AG09319 (cell line): ENCODE results near the gene ABCC1.
"Not testable (repeated sequence)": the region's sequence is repeated elsewhere in the genome, so short reads cannot be mapped to it uniquely, and the experiment has no call there.

Experiments
- DNase-seq: peaks from one replicate; pipeline ENCODE4 v3.0.0-alpha.2; 2010; ENCODE audit warnings: low read depth; ENCODE audit errors: extremely low read depth
- TF ChIP-seq, protein P1 (sequence below): IDR thresholded peaks from 2 replicates; pipeline ENCODE4 v1.5.1; 2011; ENCODE audit warnings: low read depth, mild to moderate bottlenecking, inconsistent platforms, low read length, moderate library complexity

ABCC1 gene

DNA sequence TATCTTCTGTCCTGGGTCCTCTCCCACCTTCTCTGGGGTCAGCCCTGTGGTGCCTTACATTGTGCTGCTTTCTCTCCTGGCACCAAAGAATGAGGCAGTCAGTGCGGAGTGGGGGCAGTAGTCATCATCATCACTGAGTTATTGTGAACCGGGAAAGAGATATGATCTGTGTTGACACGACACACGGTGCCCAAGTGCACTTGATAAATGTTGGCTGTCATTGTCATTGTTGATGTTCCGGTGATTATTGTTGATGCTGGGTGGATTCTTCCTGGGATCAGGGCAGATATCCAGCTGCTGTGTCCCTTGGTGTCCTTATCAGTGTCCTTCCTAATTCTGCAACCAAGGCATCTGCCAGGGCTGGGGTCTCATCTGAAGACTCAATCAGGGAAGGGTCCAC is 152.2 kb downstream of the ABCC1 start:
- DNase-seq = no peak
- TF ChIP-seq, protein P1, sequence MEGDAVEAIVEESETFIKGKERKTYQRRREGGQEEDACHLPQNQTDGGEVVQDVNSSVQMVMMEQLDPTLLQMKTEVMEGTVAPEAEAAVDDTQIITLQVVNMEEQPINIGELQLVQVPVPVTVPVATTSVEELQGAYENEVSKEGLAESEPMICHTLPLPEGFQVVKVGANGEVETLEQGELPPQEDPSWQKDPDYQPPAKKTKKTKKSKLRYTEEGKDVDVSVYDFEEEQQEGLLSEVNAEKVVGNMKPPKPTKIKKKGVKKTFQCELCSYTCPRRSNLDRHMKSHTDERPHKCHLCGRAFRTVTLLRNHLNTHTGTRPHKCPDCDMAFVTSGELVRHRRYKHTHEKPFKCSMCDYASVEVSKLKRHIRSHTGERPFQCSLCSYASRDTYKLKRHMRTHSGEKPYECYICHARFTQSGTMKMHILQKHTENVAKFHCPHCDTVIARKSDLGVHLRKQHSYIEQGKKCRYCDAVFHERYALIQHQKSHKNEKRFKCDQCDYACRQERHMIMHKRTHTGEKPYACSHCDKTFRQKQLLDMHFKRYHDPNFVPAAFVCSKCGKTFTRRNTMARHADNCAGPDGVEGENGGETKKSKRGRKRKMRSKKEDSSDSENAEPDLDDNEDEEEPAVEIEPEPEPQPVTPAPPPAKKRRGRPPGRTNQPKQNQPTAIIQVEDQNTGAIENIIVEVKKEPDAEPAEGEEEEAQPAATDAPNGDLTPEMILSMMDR = no peak

DNA sequence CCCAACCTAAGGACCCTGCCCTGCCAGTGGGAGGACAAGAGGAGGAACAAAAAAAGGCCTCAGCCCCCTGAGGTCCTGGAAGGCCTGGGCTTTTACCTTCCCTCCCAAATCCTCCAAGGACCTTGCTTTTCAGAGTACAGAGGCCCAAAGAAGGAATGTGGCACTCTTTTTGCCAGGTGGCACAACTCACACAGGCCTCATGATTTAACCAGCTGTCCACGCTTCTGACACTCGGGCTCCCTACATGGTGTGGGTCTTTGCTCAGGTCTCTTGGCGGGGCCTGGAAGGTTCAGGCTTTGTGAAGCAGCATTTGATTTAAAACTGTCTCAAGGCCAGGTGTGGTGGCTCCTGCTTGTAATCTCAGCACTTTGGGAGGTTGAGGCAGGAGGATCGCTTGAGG is 153.3 kb downstream of the ABCC1 start:
- TF ChIP-seq, protein P1 = no peak
- DNase-seq = no peak

DNA sequence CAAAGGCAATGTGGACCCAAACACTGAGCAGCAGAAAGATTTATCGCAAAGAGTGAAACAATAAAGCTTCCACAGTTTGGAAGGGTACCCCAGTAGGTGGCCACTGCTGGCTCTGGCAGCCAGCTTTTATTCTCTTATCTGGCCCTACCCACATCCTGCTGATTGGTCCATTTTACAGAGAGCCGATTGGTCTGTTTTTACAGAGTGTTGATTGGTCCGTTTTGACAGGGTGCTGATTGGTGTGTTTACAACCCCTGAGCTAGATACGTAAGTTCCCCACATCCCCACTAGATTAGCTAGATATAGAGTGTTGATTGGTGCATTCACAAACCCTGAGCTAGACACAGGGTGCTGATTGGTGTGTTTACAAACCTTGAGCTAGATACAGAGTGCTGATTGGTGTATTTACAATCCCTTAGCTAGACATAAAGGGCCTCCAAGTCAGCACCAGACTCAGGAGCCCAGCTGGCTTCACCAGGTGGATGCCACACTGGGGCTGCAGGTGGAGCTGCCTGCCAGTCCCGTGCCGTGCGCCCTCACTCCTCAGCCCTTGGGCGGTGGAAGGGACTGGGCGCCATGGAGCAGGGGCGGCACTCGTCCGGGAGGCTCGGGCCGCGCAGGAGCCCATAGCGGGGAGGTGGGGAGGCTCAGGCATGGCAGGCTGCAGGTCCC is 154.9 kb downstream of the ABCC1 start:
- not testable (repeated sequence) for DNase-seq

DNA sequence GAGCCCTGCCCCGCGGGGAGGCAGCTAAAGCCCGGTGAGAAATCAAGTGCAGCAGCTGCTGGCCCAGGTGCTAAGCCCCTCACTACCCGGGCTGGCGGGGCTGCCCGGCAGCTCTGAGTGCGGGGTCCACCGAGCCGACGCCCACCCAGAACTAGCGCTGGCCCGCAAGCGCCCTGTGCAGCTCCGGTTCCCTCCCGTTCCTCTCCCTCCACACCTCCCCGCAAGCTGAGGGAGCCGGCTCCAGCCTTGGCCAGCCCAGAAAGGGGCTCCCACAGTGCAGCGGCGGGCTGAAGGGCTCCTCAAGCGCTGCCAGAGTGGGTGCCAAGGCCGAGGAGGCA is 155.4 kb downstream of the ABCC1 start:
- DNase-seq = not testable (repeated sequence)

DNA sequence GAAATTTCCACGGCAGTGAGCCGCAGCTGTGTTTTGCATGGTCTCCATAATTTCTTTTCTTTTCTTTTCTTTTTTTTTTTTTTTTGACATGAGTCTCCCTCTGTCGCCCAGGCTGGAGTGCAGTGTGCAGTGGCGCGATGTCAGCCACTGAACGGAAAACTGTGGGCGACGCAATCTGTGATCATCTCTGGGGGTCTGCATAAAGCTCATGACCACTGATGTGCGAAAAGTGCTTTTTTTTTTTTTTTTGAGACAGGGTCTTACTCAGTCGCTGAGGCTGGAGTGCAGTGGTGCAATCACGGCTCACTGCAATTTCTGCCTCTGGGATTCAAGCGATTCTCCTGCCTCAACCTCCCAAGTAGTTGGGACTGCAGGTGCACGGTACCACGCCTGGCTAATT is 156.2 kb downstream of the ABCC1 start:
- TF ChIP-seq, protein P1 = no peak

DNA sequence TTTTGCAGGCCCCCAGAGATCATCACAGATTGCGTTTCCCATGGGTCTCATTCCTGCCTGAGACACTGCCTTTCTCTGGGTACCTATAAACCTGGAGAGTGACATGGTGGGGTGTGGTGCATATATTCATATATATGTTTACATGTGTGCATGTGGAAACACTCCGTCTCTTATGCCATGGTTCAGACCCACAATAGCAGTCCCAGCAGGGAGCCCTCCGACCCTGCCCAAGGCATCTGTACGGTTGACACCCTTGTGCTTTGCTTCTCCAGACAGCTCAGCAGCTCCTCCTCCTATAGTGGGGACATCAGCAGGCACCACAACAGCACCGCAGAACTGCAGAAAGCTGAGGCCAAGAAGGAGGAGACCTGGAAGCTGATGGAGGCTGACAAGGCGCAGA is 157.1 kb downstream of the ABCC1 start:
- TF ChIP-seq, protein P1 = no peak
- DNase-seq = no peak

More for the DNA sequence above, 156.2 kb downstream of the ABCC1 start:
- DNase-seq = no peak

DNA sequence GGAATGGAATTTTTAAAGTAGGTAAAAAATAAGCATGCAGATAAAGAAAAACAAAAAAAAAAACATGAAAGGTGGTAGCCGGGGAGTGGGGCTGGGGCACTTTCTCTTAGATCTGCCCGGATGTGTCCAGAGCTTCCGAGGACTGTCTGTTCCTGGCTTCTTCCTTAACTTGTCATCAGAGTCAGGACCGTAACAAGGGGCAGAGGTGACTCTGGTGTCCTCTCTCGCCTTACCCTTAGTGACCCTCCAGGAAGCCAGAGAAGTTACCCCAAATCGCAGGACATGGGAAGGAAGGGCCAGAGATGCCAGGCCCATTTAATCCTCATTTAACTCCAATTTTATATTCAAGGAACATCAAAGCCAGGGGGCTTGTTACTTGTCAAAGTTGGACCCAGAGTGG is 158.4 kb downstream of the ABCC1 start:
- DNase-seq = no peak
- TF ChIP-seq, protein P1 = no peak

DNA sequence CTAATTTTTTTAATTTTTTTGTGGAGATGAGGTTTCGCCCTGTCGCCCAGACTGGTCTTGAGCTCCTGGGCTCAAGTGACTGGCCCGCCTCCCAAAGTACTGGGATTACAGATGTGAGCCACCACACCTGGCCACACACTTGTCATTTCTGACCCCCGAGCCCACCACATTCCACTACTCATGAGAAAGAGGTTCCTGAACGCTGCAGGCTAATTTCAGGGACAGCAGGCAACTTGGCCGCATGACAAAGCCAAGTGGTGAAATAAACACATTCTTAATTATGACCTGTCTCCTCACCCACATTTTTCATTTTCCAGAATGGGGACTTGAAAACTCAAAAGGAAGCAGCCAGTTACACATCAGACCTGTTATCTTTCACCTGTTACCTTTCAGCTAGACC is 159.3 kb downstream of the ABCC1 start:
- TF ChIP-seq, protein P1 = no peak
- no peak for DNase-seq
